Activated CD8-positive, alpha-beta memory T cell treated with anti-CD3 and anti-CD28 coated beads for 1 hour (primary cell): ENCODE measurements around the gene BMP7.
"Not testable (repeated sequence)": the region's sequence is repeated elsewhere in the genome, so short reads cannot be mapped to it uniquely, and the experiment has no call there.

ENCODE experiments used
- DNase-seq, 2 donors: peaks; one replicate each; pipeline ENCODE4 v3.0.0-alpha.2; 2020; ENCODE audit warnings: low read depth in 1 of 2; ENCODE audit errors: extremely low read depth in 1 of 2

BMP7 gene

GRCh38 chr20:57195023-57195422 lies 71.4 kb downstream of the BMP7 start:
- DNase-seq, result no peak

- no peak for DNase-seq
These were observed 72.3 kb downstream of the BMP7 start for GRCh38 chr20:57194154-57194553.

GRCh38 chr20:57193094-57193493 lies 73.3 kb downstream of the BMP7 start:
- no peak for DNase-seq

GRCh38 chr20:57192311-57192710 lies 74.1 kb downstream of the BMP7 start:
- no peak for DNase-seq

- not testable (repeated sequence) for DNase-seq
These were observed 75.2 kb downstream of the BMP7 start for GRCh38 chr20:57191265-57191638.

GRCh38 chr20:57190536-57191264 lies 75.7 kb downstream of the BMP7 start:
- no peak for DNase-seq

- no peak for DNase-seq
These were observed 76.7 kb downstream of the BMP7 start for GRCh38 chr20:57189713-57190112.

- DNase-seq, result no peak
These were observed 77.8 kb downstream of the BMP7 start for GRCh38 chr20:57188576-57189079.

GRCh38 chr20:57188056-57188455 lies 78.4 kb downstream of the BMP7 start:
- DNase-seq, result no peak

GRCh38 chr20:57187068-57187634 lies 79.3 kb downstream of the BMP7 start:
- DNase-seq, result no peak

GRCh38 chr20:57186192-57186591 lies 80.2 kb downstream of the BMP7 start:
- DNase-seq, result no peak

GRCh38 chr20:57185188-57185743 lies 81.2 kb downstream of the BMP7 start:
- no peak for DNase-seq

GRCh38 chr20:57183457-57184009 lies 82.9 kb downstream of the BMP7 start:
- no peak for DNase-seq

GRCh38 chr20:57181639-57182038 lies 84.8 kb downstream of the BMP7 start:
- no peak for DNase-seq

GRCh38 chr20:57180954-57181353 lies 85.5 kb downstream of the BMP7 start:
- no peak for DNase-seq

GRCh38 chr20:57180387-57180786 lies 86.1 kb downstream of the BMP7 start:
- no peak for DNase-seq

GRCh38 chr20:57179265-57179664 lies 87.2 kb downstream of the BMP7 start:
- DNase-seq, result no peak

GRCh38 chr20:57178582-57179111 lies 87.8 kb downstream of the BMP7 start:
- DNase-seq, result no peak

- DNase-seq, result no peak
These were observed 88.7 kb downstream of the BMP7 start for GRCh38 chr20:57177636-57178280.

GRCh38 chr20:57176842-57177241 lies 89.6 kb downstream of the BMP7 start:
- no peak for DNase-seq

- no peak for DNase-seq
These were observed 90.9 kb downstream of the BMP7 start for GRCh38 chr20:57175397-57176010.
